GM19238 (cell line): ENCODE data around the gene GDF11.

Source experiments
- DNase-seq: peaks from one replicate; pipeline ENCODE4 v3.0.0; 2011; ENCODE audit warnings: low spot score; ENCODE audit not compliant: insufficient read length

The GDF11 gene

DNA sequence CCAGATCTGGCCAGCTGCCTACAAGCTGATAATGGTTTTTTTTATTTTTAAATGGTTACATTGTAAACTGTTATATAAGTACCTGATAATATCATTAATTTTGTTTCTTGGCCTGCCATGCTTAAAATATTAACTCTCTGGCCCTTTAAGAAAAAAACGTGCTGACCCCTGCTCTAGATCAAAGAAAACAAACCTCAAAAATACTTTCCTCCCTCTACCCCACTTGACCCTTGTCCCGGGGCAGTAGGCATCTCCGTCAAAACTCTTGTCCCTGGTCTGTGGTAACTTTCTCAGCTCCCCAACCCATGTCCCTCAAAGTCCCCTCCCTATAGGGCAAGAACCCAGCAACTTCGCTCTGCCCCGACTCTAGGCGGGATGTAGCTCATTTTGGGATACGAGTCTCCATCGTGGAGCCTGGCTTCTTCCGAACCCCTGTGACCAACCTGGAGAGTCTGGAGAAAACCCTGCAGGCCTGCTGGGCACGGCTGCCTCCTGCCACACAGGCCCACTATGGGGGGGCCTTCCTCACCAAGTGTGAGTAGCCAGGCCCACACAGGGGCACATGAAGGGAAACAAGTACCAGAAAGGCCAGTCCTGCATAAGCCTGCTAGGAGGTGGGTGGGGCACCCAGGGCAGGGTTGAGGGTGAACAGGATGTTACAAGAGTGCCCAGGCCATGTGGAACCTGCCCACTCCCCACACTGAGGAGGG, 19.3 kb upstream of the GDF11 start:
- DNase-seq = no peak

- DNase-seq = no peak
These were observed 18.5 kb upstream of the GDF11 start for GRCh38 chr12:55724226-55724939.

- DNase-seq = no peak
These were observed 18.0 kb upstream of the GDF11 start for GRCh38 chr12:55724940-55725309.

DNA sequence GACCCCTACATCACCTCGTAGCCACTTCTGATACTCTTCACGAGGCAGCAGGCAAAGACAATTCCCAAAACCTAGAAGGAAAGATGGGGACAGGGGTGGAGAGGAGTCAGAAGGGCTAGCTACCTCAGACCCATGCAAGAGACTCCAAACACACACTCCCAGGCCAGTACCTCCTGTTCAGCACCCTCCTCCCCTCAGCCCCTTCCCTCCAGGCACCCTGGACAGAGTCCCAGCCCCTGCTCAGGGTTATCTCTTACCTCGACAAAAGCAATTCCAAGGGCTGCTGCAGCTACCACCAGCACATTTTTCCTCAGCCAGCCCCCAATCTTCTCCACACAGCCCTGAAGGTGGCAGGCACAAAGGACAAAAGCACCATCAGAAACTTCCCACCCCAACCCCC, 17.4 kb upstream of the GDF11 start:
- DNase-seq = no peak

DNA sequence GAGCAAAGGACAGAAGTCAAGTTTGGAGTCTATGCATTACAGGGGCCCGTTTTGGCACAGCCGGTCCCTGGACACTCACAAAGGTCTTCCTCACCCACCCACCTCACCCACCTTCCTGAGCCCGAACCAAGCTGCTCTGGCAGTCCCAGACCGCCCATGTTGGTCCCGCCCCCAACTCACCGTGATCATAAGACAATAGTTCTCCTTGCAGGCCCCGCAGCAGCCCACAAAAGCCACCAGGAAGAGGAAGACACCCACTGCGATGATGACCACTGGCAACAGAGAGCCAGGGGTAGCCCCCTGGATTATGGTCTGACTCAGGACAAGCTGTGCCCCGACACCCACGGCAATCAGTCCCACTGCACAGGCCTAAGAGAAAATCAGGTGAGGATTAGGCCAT, 16.0 kb upstream of the GDF11 start:
- DNase-seq = no peak

DNA sequence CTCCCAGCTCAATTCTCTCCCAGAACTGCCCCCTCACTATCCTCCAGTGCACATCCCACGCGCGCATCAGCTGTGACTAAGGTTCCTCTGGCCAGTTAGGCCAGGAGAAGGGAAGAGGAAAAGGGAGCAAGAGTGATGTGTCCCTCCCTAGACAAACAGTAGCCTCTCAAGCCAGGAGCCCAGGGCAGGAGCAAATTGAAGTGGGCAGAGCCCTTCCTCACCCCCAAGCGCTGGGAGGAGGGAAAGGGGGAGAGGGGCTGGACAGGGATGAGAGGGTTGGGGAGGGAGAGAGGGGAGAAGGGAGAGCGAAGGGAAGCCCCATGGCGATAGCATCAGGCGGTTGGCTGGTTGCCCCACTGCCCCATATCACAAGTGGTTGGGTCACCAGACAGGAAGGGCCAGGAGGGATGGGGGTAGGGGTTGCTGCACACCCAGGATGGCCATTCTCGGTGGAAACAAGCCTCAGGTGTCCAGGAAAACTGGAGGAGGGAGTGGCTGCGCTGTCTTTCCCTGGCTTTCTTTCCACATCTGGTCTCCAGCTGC, 15.2 kb upstream of the GDF11 start:
- DNase-seq = no peak

DNA sequence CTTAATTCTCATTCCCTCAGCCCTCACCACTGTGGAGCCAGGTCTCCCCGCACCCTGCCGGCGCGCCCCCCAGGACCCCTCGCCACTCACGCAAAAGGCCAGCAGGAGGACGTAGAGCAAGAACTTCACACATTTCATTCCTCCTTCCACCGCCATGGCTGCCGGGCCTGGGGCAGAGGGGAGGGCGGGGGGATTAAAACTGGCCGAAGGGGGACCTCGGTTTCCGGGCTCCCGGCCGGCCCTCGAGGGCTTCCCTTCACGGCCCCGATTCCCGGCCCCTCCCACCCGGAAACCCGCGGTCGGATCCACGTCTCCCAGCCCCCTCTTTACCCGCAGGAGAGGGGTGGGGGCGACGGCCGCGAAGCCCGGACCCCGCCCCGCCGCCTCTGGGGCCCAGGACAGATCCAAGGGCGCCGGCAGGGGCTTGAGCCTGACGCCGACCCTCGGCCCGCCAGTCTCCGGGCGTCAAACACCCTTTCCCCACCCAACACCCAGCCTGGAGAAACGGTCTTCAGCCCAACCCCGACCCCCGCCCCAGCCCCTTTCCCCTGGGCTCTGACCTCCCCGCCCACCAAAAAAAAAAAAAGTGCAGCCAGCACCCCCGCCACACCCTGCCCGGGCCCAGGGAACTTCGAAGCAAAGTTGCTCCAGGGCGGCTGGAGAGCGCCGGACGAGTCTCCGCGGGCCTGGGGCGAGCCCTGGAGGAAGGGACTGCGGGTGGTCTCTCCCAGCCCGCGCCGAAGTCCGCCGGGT, 14.6 kb upstream of the GDF11 start:
- no peak for DNase-seq

DNA sequence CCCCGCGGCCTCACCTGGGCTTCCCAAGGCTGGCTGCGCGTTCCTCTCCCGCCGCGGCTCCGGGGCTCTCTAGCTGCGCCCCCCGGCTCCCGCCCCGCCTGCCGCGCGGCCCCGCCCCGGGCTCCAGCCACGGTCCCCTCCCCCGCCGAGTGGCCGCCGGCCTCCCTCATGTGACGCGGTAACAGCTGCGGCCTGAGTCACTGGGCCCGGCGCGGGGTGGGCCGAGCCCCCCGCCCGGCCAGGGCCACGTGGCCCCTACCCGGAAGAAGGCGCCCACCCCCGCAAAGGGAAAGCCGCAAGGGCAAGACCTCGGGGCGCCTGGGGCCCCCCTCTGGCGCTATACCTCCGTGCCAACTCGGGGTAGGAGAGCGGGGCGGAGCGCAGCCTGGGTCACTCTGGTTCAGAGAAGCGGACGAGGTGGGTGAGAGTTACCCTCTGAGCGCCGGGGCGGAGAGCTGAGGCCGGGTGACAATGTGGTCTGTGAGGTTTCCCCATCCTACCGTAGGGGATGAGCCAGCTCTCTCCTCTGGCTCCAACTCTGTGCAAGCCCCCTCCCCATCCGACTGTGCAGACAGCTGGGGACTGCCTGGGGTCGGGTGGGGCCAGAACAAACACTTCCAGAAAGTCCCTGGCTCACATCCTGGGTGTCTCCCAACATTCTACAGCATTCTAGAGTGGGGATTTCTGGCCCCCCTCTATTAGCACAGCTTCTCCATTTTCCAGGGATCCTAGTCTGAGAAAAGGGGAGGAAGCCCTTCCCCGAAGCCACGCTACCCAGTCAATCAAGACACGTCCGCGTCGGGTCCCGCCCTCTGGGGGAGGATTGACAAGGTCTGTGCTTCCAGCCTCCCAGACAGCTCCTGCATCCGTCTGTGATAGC, 13.7 kb upstream of the GDF11 start, which contains the start of gene CD63:
TSS of gene CD63 (minus strand) at position 71 of the 880 bp plus-strand sequence. CDS start 668 bp downstream, outside the sequence.
- peak; percentile 91 for DNase-seq

DNA sequence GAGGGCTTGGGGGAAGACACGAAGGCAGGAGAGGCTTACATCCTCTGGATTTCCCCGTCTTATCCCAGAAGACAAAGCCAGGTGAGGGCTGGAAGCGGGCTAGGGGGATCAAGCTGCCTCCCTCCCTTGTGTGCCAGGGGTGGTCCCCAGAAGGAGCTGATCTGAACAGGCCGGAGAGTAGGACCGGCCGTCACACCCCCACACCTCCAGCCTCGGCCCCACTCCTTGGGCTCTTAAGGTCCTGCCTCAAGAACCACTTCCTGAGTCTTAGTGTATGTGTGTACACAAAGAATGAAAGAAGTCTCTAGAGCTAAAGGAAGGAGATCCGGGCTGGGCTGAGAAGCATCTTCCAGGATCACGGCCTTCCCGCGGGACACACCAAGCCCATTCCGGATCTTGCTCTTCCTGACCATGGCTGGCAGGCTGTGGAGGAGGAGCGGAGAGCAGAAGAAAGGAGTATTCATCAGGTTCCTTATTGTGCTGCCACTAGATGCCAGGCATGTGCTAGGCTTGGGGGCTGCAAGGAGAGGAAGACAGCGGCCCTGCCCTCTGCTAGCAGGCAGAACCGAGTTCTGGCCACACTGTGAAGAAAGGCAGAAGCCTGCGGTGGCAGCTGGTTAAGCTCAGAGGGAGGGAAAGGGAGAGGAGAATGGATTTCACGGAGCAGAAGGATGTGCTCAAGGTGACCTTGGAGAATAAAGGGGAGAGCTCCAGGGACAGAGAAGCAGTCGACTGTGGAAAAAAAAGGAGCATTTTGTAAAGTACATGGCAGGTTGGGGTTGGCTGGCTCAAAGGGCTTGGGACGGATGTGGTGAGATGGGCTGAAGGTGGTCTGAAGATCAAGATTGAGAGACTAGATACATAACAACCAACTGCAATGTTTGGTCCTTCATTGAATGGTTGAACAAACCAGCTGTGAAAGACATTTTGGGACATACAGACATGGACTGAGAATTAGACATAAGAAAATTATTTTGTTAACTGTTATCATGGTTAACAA, 12.8 kb upstream of the GDF11 start:
- DNase-seq = no peak

DNA sequence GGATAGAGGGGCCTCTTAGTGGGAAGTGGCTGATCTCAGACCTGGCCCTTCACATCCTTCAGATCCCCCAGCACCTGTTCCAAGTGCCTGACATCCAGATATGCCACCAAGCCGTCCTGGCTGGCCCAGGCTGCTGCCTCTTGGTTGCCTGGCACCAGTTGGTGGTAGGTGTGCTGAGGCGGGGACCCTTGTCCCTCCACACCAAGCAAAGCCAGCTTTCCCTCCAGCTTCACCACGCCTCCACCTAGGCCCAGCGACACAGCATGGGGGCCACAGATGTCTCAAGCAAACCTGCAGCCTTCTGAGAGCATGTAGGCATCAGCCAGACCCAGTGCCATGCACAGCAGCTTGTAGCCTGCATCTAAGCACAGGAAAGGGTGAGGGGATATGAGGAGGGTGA, 10.6 kb upstream of the GDF11 start:
- DNase-seq = no peak

- DNase-seq = no peak
These were observed 9.8 kb upstream of the GDF11 start for GRCh38 chr12:55733021-55733555.

- DNase-seq = no peak
These were observed 9.1 kb upstream of the GDF11 start for GRCh38 chr12:55733858-55734257.

DNA sequence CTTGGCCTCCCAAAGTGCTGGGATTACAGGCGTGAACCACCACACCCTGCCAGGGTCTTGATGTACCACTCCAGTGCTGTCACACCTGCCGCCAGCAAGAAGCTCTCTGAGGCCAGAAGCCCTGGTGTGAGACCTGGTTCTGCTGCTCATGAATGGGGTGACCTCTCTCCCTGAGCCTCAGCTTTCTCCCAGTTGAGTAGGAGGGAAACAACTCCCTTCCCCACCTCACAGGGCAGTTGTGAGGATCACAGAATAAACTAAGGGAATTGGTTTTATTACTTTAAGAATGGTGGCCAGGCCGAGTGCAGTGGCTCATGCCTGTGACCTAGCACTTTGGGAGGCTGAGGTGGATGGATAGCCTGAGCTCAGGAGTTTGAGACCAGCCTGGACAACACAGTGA, 8.3 kb upstream of the GDF11 start:
- DNase-seq = no peak

- no peak for DNase-seq
These were observed 6.8 kb upstream of the GDF11 start for GRCh38 chr12:55736076-55736475.

DNA sequence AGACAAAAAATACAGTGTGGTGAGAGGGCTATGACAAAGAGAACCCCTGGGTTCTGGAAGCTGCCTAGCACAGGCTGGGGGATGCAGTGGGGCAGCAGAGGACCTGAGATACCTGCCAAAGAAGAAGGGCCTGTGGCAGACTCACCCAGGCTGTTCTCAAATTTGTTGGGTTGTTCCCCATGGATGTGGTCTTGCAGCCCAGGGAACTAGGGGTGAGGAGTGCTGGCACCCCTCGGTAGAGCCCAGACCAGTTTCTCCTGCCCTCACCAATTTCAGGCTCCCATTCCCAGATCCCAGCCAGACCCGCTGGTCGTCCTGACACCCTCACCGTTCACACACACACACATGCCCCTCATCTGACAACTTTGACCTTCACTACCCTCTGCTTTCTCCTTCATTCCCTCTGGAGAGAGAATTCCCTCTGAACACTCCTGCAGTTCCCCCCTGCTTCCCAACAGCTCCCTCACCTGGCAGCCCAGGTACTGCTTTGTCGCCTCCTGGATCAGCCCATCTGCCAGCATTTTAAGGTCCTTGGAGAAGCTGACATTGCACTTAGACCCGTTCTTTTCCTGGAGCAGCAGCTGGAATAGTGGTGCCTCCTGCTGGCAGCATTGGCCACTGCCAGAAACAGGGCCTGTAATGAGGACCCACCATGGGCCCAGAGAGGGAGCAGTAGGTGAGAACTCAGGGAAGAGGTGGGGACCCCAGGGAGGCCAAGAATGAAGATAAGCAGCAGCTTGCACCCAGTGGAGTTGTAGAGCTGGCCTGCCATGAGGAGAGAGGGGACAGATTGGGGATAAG, 5.9 kb upstream of the GDF11 start:
- DNase-seq = no peak

DNA sequence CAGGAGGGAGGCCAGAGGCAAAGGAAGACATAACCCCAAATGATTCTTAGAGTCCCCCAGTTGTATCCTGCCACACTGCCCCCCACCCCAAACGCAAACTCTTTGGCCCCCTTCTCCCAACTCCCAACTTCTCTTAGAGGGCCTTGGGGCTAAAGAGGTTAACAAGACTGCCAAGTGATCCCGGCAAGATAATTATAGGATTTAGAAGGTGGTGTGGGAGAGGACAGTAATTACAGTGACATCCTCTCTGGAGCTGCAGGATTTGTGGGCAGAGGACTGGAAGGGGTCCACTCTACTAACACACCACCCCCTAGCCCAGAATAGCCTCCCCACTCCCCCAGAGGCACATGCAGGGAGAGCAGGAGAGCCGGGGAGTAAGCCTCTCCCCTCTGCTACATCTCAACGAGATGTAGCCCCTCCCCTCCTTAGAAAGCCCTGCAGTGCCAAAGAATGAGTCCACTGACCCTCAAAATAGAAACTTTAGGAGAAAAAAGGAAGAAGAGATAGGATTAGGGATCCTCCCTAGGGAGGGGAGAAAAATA, 5.3 kb upstream of the GDF11 start:
- no peak for DNase-seq

GRCh38 chr12:55738123-55739024, 4.5 kb upstream of the GDF11 start:
- peak; percentile 85 for DNase-seq

DNA sequence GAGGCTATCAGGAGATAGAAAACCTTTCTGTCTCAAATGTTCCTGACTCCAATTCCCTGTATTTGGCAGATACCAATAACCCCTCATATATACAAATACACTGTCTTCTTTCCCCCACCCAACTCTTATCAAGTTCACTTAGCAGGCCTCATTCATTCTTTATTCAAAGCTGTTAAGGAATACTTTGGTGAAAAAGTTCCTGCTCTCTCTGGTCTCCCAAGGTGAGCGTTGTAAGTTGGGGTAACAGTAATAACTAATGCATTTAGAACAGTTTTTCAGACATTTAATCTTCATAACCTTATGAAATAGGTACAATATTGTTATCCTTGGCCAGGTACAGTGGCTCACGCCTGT, 3.9 kb upstream of the GDF11 start:
- DNase-seq = no peak
